GM10266 (cell line): Measurements from ENCODE around the gene IARS2.
"Not testable (repeated sequence)": the region's sequence is repeated elsewhere in the genome, so short reads cannot be mapped to it uniquely, and the experiment has no call there.

Experiments used
- DNase-seq: peaks from one replicate; pipeline ENCODE4 v3.0.0; 2012; ENCODE audit errors: extremely low spot score
- CTCF ChIP-seq: IDR thresholded peaks from 2 replicates; pipeline ENCODE4 v1.5.1; 2012; ENCODE audit warnings: mild to moderate bottlenecking, low read depth; ENCODE audit not compliant: control insufficient read depth, insufficient read depth; ENCODE audit errors: missing control alignments

The IARS2 gene

GRCh38 chr1:220157738-220158137, 63.8 kb downstream of the IARS2 start:
- DNase-seq = no peak
- TF ChIP-seq CTCF = no peak

- not testable (repeated sequence) for DNase-seq
These were observed 64.6 kb downstream of the IARS2 start for GRCh38 chr1:220158530-220158929.

- no peak for DNase-seq
- no peak for TF ChIP-seq CTCF
These were observed 65.1 kb downstream of the IARS2 start for GRCh38 chr1:220159041-220159440.

- no peak for TF ChIP-seq CTCF
- no peak for DNase-seq
These were observed 66.1 kb downstream of the IARS2 start for GRCh38 chr1:220160027-220160426.

- DNase-seq = no peak
- TF ChIP-seq CTCF = no peak
These were observed 70.2 kb downstream of the IARS2 start for GRCh38 chr1:220164116-220164515.

GRCh38 chr1:220164517-220164916, 70.6 kb downstream of the IARS2 start:
- no peak for TF ChIP-seq CTCF

GRCh38 chr1:220166853-220167252, 72.9 kb downstream of the IARS2 start:
- TF ChIP-seq CTCF = no peak

More at GRCh38 chr1:220164517-220164916, 70.6 kb downstream of the IARS2 start:
- DNase-seq = no peak

GRCh38 chr1:220169887-220170286, 76.0 kb downstream of the IARS2 start:
- not testable (repeated sequence) for DNase-seq

More at GRCh38 chr1:220166853-220167252, 72.9 kb downstream of the IARS2 start:
- DNase-seq = no peak
